Right atrium auricular region (tissue), 2 donors: Measurements from ENCODE around the gene DNLZ. TPM values are rescaled to one million over a fixed set of nuclear protein-coding genes. Genes with fewer than 3 reads are reported as not detected.
A peak's percentile ranks its signal among the peaks of the same experiment; 100 is the strongest.

Experiments used
- DNase-seq: peaks from one replicate; pipeline ENCODE4 v3.0.0-alpha.2; 2019; ENCODE audit warnings: low spot score
- H3K27ac ChIP-seq, 2 donors: fragments of 200-600 bp; sonication (generic); 1 replicate in 1 of 2; 2 replicates in 1 of 2; pipeline ENCODE4 v1.5.1; 2016 to 2019
- H3K27me3 ChIP-seq, 2 donors: fragments of 200-600 bp; sonication (generic); one replicate each; pipeline versions ENCODE4 v1.5.1 to v1.6.0; 2017 to 2019
- H3K36me3 ChIP-seq: fragments of 200-600 bp; sonication (generic); one replicate; pipeline ENCODE4 v1.5.1; 2016
- H3K4me1 ChIP-seq, 2 donors: fragments of 200-600 bp; sonication (generic); one replicate each; pipeline versions ENCODE4 v1.5.1 to v1.6.0; 2017 to 2019
- H3K4me3 ChIP-seq, 2 donors: fragments of 200-600 bp; sonication (generic); 1 replicate in 1 of 2; 2 replicates in 1 of 2; pipeline ENCODE4 v1.5.1; 2017 to 2019; ENCODE audit warnings: mild to moderate bottlenecking in 1 of 2, moderate library complexity in 1 of 2
- H3K9me3 ChIP-seq, 2 donors: fragments of 200-600 bp; sonication (generic); one replicate each; pipeline ENCODE4 v1.5.1; 2019
- total RNA-seq, 2 donors: library from RNA; depleted of rRNA; stranded (reverse); fragments of >200 nt; gene quantifications; one replicate each; pipeline ENCODE4 v1.1.0, GENCODE V29; 2016
- TF ChIP-seq, protein P1 (sequence below), 2 donors: fragments of 200-600 bp; sonication (generic); IDR thresholded peaks; one replicate each; pipeline ENCODE4 v1.5.1; 2019; ENCODE audit warnings: antibody characterized with exemption in 2 of 2

DNLZ gene
- total RNA-seq, 2 donors from 2014 or later, result 15.4 to 36.6 TPM

DNA sequence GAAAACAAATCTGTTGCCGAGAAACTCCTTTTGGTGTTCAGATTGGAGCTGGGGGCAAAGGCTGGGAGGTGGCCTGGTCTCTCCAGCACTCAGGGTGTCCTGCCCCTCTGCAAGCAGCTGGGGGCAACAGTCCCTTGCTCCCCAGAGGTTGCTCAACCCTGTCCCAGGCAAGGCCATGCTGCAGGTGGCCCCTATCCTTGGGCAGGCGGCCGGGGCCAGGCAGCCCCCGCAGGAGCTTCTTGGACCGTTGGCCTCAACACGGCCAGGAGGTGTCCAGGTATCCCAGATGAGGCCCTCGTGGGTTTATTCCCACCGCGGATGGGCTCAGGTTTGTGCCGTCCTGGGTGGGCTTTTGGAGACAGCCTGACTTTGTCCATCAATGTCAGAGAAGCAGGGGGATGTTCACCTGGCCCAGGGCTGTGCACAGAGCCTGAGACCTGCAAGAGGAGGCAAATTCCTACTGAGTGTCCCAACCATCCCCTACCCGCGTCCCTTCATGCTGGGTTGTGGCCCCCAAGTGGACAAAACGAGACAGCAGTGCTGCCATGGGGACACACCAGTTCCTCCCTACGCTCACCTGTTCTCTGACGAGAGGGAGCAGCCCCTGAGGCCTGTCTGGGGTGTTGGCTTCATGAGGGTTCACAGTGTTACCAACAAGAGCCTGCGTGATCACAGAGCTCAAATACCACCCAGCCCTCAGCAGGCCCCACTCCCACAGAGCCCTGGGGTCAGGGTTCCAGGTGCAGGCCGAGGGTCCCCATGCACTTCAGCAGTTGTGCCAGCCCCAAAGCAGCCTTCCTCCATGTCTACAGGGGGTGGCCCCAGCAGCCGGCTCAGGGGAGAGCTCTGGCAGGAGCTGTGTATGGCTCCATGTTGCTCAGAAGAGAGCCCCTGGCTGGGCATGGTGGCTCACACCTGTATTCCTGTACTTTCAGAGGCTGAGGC lies 50.2 kb downstream of the DNLZ start:
- Histone ChIP-seq H3K9me3 (no peaks in the 10 kb centered on the region), H3K36me3 (no peaks in the 10 kb centered on the region), H3K27ac (no peak overlapping the region), H3K27me3 (no peaks in the 10 kb centered on the region), H3K4me3 (no peak overlapping the region), H3K4me1 (no peaks in the 10 kb centered on the region)
- no peak for DNase-seq
- TF ChIP-seq, protein P1, sequence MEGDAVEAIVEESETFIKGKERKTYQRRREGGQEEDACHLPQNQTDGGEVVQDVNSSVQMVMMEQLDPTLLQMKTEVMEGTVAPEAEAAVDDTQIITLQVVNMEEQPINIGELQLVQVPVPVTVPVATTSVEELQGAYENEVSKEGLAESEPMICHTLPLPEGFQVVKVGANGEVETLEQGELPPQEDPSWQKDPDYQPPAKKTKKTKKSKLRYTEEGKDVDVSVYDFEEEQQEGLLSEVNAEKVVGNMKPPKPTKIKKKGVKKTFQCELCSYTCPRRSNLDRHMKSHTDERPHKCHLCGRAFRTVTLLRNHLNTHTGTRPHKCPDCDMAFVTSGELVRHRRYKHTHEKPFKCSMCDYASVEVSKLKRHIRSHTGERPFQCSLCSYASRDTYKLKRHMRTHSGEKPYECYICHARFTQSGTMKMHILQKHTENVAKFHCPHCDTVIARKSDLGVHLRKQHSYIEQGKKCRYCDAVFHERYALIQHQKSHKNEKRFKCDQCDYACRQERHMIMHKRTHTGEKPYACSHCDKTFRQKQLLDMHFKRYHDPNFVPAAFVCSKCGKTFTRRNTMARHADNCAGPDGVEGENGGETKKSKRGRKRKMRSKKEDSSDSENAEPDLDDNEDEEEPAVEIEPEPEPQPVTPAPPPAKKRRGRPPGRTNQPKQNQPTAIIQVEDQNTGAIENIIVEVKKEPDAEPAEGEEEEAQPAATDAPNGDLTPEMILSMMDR (IDR thresholded peaks at IDR 0.05), result no peak

- no peak overlapping the region for H3K27ac ChIP-seq
- H3K27me3 ChIP-seq, result no peaks in the 10 kb centered on the region
- no peak for DNase-seq
- no peaks in the 10 kb centered on the region for H3K36me3 ChIP-seq
- TF ChIP-seq, protein P1 (IDR thresholded peaks at IDR 0.05), result peak; percentile 38 to 77
- no peaks in the 10 kb centered on the region for H3K9me3 ChIP-seq
- no peak overlapping the region for H3K4me3 ChIP-seq
- no peaks in the 10 kb centered on the region for H3K4me1 ChIP-seq
Observed at GRCh38 chr9:136312436-136312835, 51.1 kb downstream of the DNLZ start.

DNA sequence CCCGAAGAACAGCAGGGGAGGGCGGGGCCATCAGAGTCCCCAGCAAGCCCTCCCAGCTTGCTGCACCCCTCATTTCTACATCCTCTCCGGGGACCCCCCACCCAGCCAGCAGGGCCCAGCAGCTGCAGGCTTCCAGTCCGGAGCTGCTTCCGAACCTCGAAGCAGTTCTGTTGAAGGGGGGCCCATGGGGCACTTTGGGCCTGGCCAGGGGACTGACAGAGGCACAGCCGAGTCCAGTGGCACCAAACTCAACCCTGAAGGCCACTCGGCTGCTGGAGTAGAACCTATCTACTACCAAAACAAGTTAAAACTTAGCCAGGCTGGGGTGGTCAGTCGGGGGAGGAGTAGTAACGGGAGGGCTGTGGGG lies 51.6 kb downstream of the DNLZ start:
- Histone ChIP-seq H3K9me3 (no peaks in the 10 kb centered on the region), H3K27ac (no peak overlapping the region), H3K36me3 (no peaks in the 10 kb centered on the region), H3K4me1 (no peaks in the 10 kb centered on the region), H3K4me3 (no peak overlapping the region), H3K27me3 (no peaks in the 10 kb centered on the region)
- DNase-seq, result no peak
- TF ChIP-seq, protein P1 (IDR thresholded peaks at IDR 0.05), result no peak

DNA sequence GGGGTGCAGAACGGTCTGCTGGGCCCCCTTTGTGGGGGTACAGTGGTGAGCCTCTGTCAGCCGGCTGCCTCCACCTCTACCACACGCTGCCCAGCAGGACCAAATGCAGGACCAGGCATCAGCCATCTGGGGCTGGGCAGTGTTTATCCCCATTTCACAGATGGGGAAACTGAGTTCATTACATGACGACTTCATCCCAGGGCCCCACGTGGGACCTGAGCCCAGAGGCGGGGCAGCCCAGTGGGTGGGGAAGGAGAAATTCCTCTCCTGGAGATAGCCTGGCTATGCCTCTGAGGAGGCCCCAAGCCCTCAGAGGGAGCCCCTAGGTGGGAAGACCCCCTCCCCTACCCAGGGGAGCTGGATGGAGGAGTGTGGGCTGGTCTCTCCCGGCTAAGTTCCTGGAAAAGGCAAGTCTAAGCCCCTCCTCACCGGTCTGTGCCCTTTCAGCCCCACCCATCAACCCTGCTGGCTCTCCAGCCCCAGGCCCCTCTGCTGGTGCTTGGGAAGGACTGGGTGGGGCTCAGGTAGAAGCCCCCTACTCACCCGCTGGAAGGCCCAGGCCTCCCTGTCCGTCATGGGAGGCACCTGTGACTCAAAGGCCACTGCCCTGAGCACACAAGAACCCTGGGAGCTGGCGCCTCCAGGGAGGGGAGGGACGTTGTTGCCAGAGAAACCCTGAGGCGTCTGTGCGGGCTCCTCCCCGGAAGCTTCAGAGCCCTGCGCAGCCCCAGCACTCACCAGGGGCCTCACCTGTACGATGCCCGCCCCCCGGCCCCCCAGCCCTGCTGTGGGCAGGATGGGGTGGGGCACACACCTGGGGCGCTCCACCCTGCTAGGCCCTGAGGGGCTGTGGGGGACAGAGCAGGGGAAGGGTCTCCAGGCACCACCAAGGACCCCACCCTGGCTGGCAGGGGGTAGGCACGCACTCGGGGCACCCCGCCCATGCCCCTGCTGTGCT lies 52.2 kb downstream of the DNLZ start:
- Histone ChIP-seq H3K36me3 (no peaks in the 10 kb centered on the region), H3K9me3 (no peaks in the 10 kb centered on the region), H3K27me3 (no peaks in the 10 kb centered on the region), H3K27ac (no peak overlapping the region), H3K4me1 (no peaks in the 10 kb centered on the region), H3K4me3 (no peak overlapping the region)
- TF ChIP-seq, protein P1 (IDR thresholded peaks at IDR 0.05), result no peak
- no peak for DNase-seq

GRCh38 chr9:136310273-136311030 lies 53.1 kb downstream of the DNLZ start:
- no peaks in the 10 kb centered on the region for H3K27me3 ChIP-seq

More at GRCh38 chr9:136310273-136311030, 53.1 kb downstream of the DNLZ start:
- H3K4me3 ChIP-seq, result no peak overlapping the region
- H3K36me3 ChIP-seq, result no peaks in the 10 kb centered on the region
- TF ChIP-seq, protein P1 (IDR thresholded peaks at IDR 0.05), result no peak
- H3K27ac ChIP-seq, result no peak overlapping the region
- H3K9me3 ChIP-seq, result no peaks in the 10 kb centered on the region
- DNase-seq, result no peak
- H3K4me1 ChIP-seq, result no peaks in the 10 kb centered on the region
